ENCODE results near the gene AUNIP. TPM values are rescaled to one million over a fixed set of nuclear protein-coding genes. Genes with fewer than 3 reads are reported as not detected.

The AUNIP gene
- total RNA-seq, 1 experiment from 2014 or later: 22.2 TPM

GRCh38 chr1:25815208-25816111 is 43.8 kb downstream of the AUNIP start:
- no peak for TF ChIP-seq CTCF (conservative IDR thresholded peaks at IDR 0.05)
- Histone ChIP-seq H2AK5ac (ENCODE audit: insufficient read length, low read length) (no peak overlapping the region), H3K56ac (ENCODE audit: insufficient read length, low read depth, low read length) (no peak overlapping the region), H2BK12ac (ENCODE audit: insufficient read length, low read depth, low read length) (no peak overlapping the region), H3K23me2 (ENCODE audit: insufficient read length, low read depth, low read length, poor library complexity, severe bottlenecking) (peaks cover 4% of the 10 kb centered on the region), H3K9me3 (ENCODE audit: control insufficient read depth, low read depth, low read length) (no peaks in the 10 kb centered on the region), H4K20me1 (ENCODE audit: control insufficient read depth, insufficient read depth, insufficient read length) (peaks cover 3% of the 10 kb centered on the region), H3K9ac (ENCODE audit: extremely low read depth, insufficient read length, low read length) (no peak overlapping the region), H3K23ac (ENCODE audit: insufficient read length, low read depth, low read length) (no peak overlapping the region), H3K14ac (ENCODE audit: insufficient read depth, low read length) (no peak overlapping the region), H3K27ac (ENCODE audit: insufficient read length, low read depth, low read length) (no peak overlapping the region), H3K79me1 (ENCODE audit: insufficient read depth, low read depth, low read length, poor library complexity, severe bottlenecking) (no peaks in the 10 kb centered on the region), H3T11ph (ENCODE audit: low read length) (no peak overlapping the region), H2BK15ac (ENCODE audit: low read depth, low read length) (no peak overlapping the region), H4K8ac (replicated peaks; ENCODE audit: insufficient read length, low read depth, low read length) (no peak overlapping the region), H3K18ac (ENCODE audit: insufficient read length, low read depth, low read length) (no peak overlapping the region), H2AFZ (ENCODE audit: low read length) (no peak overlapping the region), H3K4ac (ENCODE audit: low read depth, low read length) (no peak overlapping the region), H3K4me2 (ENCODE audit: insufficient read depth, insufficient read length, low read length) (no peak overlapping the region), H3K27me3 (ENCODE audit: insufficient read depth, low read length) (no peaks in the 10 kb centered on the region), H4K5ac (ENCODE audit: insufficient read length, low read depth, low read length) (no peak overlapping the region), H3K79me2 (ENCODE audit: insufficient read depth, low read length) (no peaks in the 10 kb centered on the region), H3K4me1 (ENCODE audit: insufficient read depth, low read length) (no peaks in the 10 kb centered on the region; the same call in 1 of the 2 replicates), H2BK5ac (ENCODE audit: insufficient read length, low read length) (no peak overlapping the region), H2BK20ac (ENCODE audit: low read depth, low read length, poor library complexity, severe bottlenecking) (no peak overlapping the region), H2BK120ac (ENCODE audit: low read depth, low read length, poor library complexity, severe bottlenecking) (no peak overlapping the region), H4K91ac (ENCODE audit: insufficient read length, low read depth, low read length) (no peak overlapping the region)
- peaks cover 9 to 39% (median 36%) of the 10 kb centered on the region in 3 experiments; a peak in 6 of 7 replicates for H3K36me3 Mint-ChIP-seq (ENCODE audit: insufficient read depth in 1 of 3, low read depth in 3 of 3)
- peaks cover 20 to 25% of the 10 kb centered on the region in 2 experiments for H3K4me1 Mint-ChIP-seq
- no peak overlapping the region for H3K4me3 Mint-ChIP-seq
- H3K27me3 Mint-ChIP-seq (ENCODE audit: low read depth): peaks cover 2% of the 10 kb centered on the region
- WGBS (ENCODE audit: extremely low coverage, insufficient read length, low lambda C conversion rate): no CpG with 5 or more reads among the region's 24 CpGs
- peak overlapping the region in 1 of 3 experiments; percentile 29; a peak in 1 of 7 replicates for H3K27ac Mint-ChIP-seq
- no peak for DNase-seq
- H3K9me3 Mint-ChIP-seq: no peaks in the 10 kb centered on the region

All from H9 (cell line).